ENCODE measurements around the gene BRMS1.

Gene BRMS1

DNA sequence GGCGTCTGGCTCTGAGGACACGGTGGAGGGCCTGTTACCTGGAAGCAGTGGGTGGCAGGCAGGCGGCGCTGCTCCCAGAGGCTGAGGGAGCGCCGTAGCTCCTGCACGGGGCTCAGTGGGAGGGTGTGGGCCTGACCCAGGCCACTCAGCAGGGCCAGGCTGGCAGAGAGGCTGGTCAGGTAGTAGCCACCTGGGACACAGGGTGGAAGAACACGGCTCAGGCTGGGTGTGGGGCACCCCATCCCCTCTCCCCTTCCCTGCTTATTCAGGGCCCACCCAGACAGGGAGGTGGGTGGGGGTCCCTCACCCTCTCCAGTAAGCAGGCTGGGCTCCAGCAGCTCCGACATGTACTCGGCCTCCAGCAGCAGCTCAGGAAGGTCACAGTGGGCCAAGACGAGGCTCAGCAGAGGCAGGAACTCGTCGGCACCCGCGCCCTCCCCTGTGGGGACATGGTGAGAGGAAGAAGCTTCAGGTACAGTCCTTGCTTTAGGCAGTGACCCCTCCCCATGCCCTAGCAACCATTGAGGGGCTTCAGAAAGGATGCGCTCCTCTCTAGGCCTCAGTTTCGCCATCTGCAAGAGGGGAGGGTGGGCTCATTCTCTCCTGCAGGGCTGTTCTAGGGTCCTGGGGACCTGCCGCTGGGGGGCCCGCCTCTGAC, 11.6 kb downstream of the BRMS1 start:
- H3K27me3 ChIP-seq (ENCODE audit: insufficient read depth, low read length): peaks cover 8% of the 10 kb centered on the region
- no peak overlapping the region for H3K4me2 ChIP-seq (ENCODE audit: low read length)
- H3K9me2 ChIP-seq (ENCODE audit: low read depth, low read length): no peaks in the 10 kb centered on the region
- no peak overlapping the region for H3K4me3 ChIP-seq (ENCODE audit: low read depth, low read length, poor library complexity, severe bottlenecking)
- TF ChIP-seq, protein P1, sequence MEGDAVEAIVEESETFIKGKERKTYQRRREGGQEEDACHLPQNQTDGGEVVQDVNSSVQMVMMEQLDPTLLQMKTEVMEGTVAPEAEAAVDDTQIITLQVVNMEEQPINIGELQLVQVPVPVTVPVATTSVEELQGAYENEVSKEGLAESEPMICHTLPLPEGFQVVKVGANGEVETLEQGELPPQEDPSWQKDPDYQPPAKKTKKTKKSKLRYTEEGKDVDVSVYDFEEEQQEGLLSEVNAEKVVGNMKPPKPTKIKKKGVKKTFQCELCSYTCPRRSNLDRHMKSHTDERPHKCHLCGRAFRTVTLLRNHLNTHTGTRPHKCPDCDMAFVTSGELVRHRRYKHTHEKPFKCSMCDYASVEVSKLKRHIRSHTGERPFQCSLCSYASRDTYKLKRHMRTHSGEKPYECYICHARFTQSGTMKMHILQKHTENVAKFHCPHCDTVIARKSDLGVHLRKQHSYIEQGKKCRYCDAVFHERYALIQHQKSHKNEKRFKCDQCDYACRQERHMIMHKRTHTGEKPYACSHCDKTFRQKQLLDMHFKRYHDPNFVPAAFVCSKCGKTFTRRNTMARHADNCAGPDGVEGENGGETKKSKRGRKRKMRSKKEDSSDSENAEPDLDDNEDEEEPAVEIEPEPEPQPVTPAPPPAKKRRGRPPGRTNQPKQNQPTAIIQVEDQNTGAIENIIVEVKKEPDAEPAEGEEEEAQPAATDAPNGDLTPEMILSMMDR (IDR thresholded peaks at IDR 0.05; ENCODE audit: low read length): peak; percentile 16; the same call in 1 of the 2 replicates
- TF ChIP-seq EZH2 (IDR thresholded peaks at IDR 0.05; ENCODE audit: borderline replicate concordance, low read length): no peak
- H3K9me3 ChIP-seq (ENCODE audit: low read length): no peaks in the 10 kb centered on the region
- H2AFZ ChIP-seq (ENCODE audit: low read length): no peak overlapping the region
- no peak overlapping the region for H3K9ac ChIP-seq (ENCODE audit: low read length)
- H4K20me1 ChIP-seq (ENCODE audit: insufficient read depth, low read length): no peaks in the 10 kb centered on the region
- no peaks in the 10 kb centered on the region for H3K79me2 ChIP-seq (ENCODE audit: insufficient read depth, low read length)
- H3K4me1 ChIP-seq (ENCODE audit: insufficient read depth, low read length, severe bottlenecking): peaks cover 5% of the 10 kb centered on the region
- no peaks in the 10 kb centered on the region for H3F3A ChIP-seq (ENCODE audit: insufficient read depth, low read length)
- no peak overlapping the region for H3K27ac ChIP-seq (ENCODE audit: low read depth, low read length, poor library complexity, severe bottlenecking)
- peaks cover 16% of the 10 kb centered on the region for H3K36me3 ChIP-seq (ENCODE audit: insufficient read depth, low read length)

DNA sequence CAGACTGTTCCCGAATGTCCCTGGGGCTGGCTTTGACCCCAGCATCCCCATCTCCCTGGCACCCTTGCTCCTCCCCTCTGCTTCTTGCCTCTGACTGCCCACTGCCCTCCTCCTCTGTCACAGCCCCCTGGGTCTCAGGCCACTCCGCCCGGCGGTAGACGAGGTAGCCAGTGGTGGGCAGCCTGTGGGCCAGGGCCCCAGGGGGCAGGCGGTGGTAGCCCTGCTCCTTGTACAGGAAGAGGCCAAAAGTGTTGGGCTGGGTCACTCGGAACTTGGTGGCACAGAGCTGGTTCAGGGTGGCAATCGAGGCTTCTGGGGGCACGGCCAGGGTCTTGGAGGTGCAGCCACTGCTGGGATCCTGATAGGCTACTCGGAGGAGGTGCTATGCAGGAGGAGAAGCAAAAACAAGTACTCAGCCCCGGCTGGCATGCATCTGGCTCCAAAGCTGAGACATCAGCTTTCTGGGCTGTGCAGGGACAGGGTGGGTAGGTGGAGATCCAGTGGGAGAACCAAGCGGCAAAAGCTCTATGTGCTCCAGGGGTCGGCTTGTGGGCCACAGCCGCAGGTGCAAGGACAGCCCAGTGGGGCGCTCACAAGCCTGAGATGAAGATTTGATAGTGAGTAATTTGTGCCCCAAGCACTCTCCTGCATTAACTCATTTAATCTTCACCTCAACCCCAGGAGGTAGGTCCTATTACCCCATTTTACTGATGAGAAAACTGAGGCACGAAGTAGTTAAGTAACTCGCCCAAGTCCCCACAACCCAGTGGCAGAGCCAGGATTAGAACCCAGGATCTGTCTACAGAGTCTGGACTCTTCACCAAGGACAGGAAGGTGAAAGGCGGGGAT, 12.3 kb downstream of the BRMS1 start:
- Histone ChIP-seq H3K4me1 (ENCODE audit: insufficient read depth, low read length, severe bottlenecking) (peaks cover 11% of the 10 kb centered on the region), H3K9ac (ENCODE audit: low read length) (no peak overlapping the region), H3K79me2 (ENCODE audit: insufficient read depth, low read length) (no peaks in the 10 kb centered on the region)

DNA sequence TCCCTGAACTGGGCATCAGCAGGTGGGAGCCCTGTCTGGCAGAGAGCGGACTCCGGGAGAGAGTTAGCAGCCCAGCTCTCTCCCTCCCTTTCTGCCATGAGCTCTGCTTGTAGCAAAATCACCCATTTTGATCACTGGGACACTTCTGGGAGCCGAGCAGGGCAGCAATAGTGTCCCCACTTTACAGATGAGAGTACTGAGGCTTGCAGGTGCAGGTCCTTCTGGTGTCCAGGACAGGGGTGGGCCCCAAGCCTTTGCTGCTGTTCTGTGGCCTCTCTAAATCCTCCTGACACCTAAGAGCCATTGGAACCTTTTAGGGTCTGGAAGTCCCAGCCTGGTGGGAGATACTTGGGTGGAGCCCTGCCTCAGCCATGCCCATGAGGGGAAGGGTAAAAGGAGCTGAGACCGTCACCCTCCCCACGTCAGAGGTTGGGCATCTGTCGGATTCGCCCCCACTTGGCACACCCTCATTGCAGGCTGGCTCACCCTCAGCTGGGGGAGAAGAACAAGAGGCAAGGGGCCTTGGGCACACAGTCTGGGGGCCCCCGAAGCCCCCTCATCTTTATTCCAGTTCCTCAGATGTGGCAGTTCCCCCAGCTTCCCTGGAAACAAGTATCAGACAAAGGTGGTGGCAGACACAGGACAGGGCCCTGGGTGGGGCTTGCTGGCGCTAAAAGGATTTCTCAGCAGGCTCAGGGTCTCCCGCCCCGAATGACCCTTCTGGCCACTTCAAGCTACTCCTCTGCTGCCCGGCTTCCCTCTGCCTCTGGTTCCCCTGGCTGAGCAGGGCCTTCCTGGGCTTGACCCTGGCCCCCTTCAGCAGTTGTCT, 13.1 kb downstream of the BRMS1 start:
- H3K4me3 ChIP-seq (ENCODE audit: low read depth, low read length, poor library complexity, severe bottlenecking): no peak overlapping the region
- no peaks in the 10 kb centered on the region for H4K20me1 ChIP-seq (ENCODE audit: insufficient read depth, low read length)
- H3K79me2 ChIP-seq (ENCODE audit: insufficient read depth, low read length): no peaks in the 10 kb centered on the region
- H3F3A ChIP-seq (ENCODE audit: insufficient read depth, low read length): no peaks in the 10 kb centered on the region
- peaks cover 8% of the 10 kb centered on the region for H3K27me3 ChIP-seq (ENCODE audit: insufficient read depth, low read length)
- H3K4me2 ChIP-seq (ENCODE audit: low read length): no peak overlapping the region
- TF ChIP-seq, protein P1 (IDR thresholded peaks at IDR 0.05; ENCODE audit: low read length): no peak
- H3K9ac ChIP-seq (ENCODE audit: low read length): no peak overlapping the region
- H3K4me1 ChIP-seq (ENCODE audit: insufficient read depth, low read length, severe bottlenecking): peaks cover 11% of the 10 kb centered on the region
- no peaks in the 10 kb centered on the region for H3K9me3 ChIP-seq (ENCODE audit: low read length)
- no peak overlapping the region for H3K27ac ChIP-seq (ENCODE audit: low read depth, low read length, poor library complexity, severe bottlenecking)
- H3K36me3 ChIP-seq (ENCODE audit: insufficient read depth, low read length): peaks cover 1% of the 10 kb centered on the region; the same call in 1 of the 2 replicates
- no peaks in the 10 kb centered on the region for H3K9me2 ChIP-seq (ENCODE audit: low read depth, low read length)
- H2AFZ ChIP-seq (ENCODE audit: low read length): no peak overlapping the region

More for the DNA sequence above, 12.3 kb downstream of the BRMS1 start:
- H3K36me3 ChIP-seq (ENCODE audit: insufficient read depth, low read length): peaks cover 9% of the 10 kb centered on the region; the same call in 1 of the 2 replicates
- H2AFZ ChIP-seq (ENCODE audit: low read length): no peak overlapping the region
- H3K27me3 ChIP-seq (ENCODE audit: insufficient read depth, low read length): peaks cover 8% of the 10 kb centered on the region
- no peaks in the 10 kb centered on the region for H3K9me2 ChIP-seq (ENCODE audit: low read depth, low read length)
- no peak overlapping the region for H3K4me2 ChIP-seq (ENCODE audit: low read length)
- H3K4me3 ChIP-seq (ENCODE audit: low read depth, low read length, poor library complexity, severe bottlenecking): no peak overlapping the region
- TF ChIP-seq, protein P1 (IDR thresholded peaks at IDR 0.05; ENCODE audit: low read length): no peak
- TF ChIP-seq EZH2 (IDR thresholded peaks at IDR 0.05; ENCODE audit: borderline replicate concordance, low read length): no peak
- no peaks in the 10 kb centered on the region for H4K20me1 ChIP-seq (ENCODE audit: insufficient read depth, low read length)
- H3F3A ChIP-seq (ENCODE audit: insufficient read depth, low read length): no peaks in the 10 kb centered on the region
- H3K27ac ChIP-seq (ENCODE audit: low read depth, low read length, poor library complexity, severe bottlenecking): no peak overlapping the region
- no peaks in the 10 kb centered on the region for H3K9me3 ChIP-seq (ENCODE audit: low read length)
